ENCODE data around the gene HEY2. TPM values are rescaled to one million over a fixed set of nuclear protein-coding genes. Genes with fewer than 3 reads are reported as not detected.

The HEY2 gene
- total and polyA plus RNA-seq, 10 of the 15 experiments (the other 5 are each of a cell fraction or from before 2014, with no cell fraction given): 0.01 to 0.32 (median 0.08) TPM; not detected in 4

GRCh38 chr6:125810445-125810844 lies 61.0 kb downstream of the HEY2 start:
- Histone ChIP-seq H3K27me3 (replicated peaks in 1 of 2; ENCODE audit: control insufficient read depth in 2 of 2, insufficient read depth in 2 of 2, low read length in 1 of 2) (no peaks in the 10 kb centered on the region), H3K27ac (ENCODE audit: control insufficient read depth, insufficient read depth) (peak overlapping the region; percentile 59), H3K79me2 (ENCODE audit: control insufficient read depth, insufficient read depth, low read length) (peaks cover 75% of the 10 kb centered on the region), H3K9me3 (replicated peaks; ENCODE audit: control insufficient read depth, insufficient read depth, low read length) (no peaks in the 10 kb centered on the region), H3K4me2 (ENCODE audit: control insufficient read depth, insufficient read depth) (0 out of 2 replicates have a peak overlapping the region, but pooled peaks have one; percentile 27), H2AFZ (ENCODE audit: control insufficient read depth, low read depth, low read length) (no peak overlapping the region), H3K4me1 (ENCODE audit: control insufficient read depth, insufficient read depth, low read length) (peaks cover 73% of the 10 kb centered on the region), H3K4me3 (no peak overlapping the region), H3K9ac (ENCODE audit: control insufficient read depth, insufficient read depth, low read length) (no peak overlapping the region), H3K36me3 (ENCODE audit: control insufficient read depth in 2 of 2, insufficient read depth in 2 of 2, low read length in 1 of 2) (no peaks in the 10 kb centered on the region), H4K20me1 (ENCODE audit: control insufficient read depth, insufficient read depth) (no peaks in the 10 kb centered on the region)
- in situ Hi-C loops (cut with MboI): no loop called here
- ChIA-PET CTCF (interaction anchor here (0.9 to 10.3 kb wide), 12 partner anchors 9 to 497 kb away, joined by 3 to 197 read pairs (median 8); partner anchors contain the start of gene NCOA7), POLR2A (interaction anchor here (1.4 to 9.6 kb wide), 6 partner anchors 9 to 29 kb away, joined by 6 to 79 read pairs (median 9); partner anchors contain the start of gene NCOA7), SMC1A (ENCODE audit: uncharacterized antibody, unreplicated experiment) (interaction anchor here (0.7 to 15.7 kb wide), 13 partner anchors 9 to 164 kb away, joined by 3 to 325 read pairs (median 5); partner anchors contain the start of genes HINT3 and NCOA7), RAD21 (ENCODE audit: unreplicated experiment) (interaction anchor here (0.9 to 10.0 kb wide), 10 partner anchors 10 to 146 kb away, joined by 3 to 185 read pairs (median 6); partner anchors contain the start of genes HINT3 and NCOA7)
- no TSS peak for BruUV-seq (replicated peaks)
- TF ChIP-seq TARDBP (IDR thresholded peaks at IDR 0.05; ENCODE audit: borderline replicate concordance): no peak
- TF ChIP-seq RCOR1 (conservative IDR thresholded peaks at IDR 0.05; ENCODE audit: low read depth, low read length): no peak
- WGBS (ENCODE audit: insufficient coverage, insufficient replicate concordance, low lambda C conversion rate, missing lambda C conversion rate): 96% methylated on average over 1 of the region's 1 CpG
- ATAC-seq (peak; percentile 9; the same call in 2 of the 3 replicates), FAIRE-seq (no peak), DNase-seq (ENCODE audit: low read depth, low spot score) (no peak)
- intact Hi-C loops (cut with micrococcal nuclease; ENCODE audit: unreplicated experiment): no loop called here

Other genes starting within 250 kb of the HEY2 start
- 24.5 and 29.8 TPM in 2 replicates for gene NCOA7, start 41.3 kb downstream of the HEY2 start, total RNA-seq (2014; rRNA removed)
- 43.8 and 44.9 TPM in 2 replicates for gene NCOA7, start 41.3 kb downstream of the HEY2 start, total RNA-seq (2014; rRNA removed; fragmentation: Illumina TruSeq; extraction: Trizol)
- 46.1 and 50.3 TPM in 2 replicates for gene NCOA7, start 41.3 kb downstream of the HEY2 start, total RNA-seq (2021)
- 50.0 and 55.5 TPM in 2 replicates for gene NCOA7, start 41.3 kb downstream of the HEY2 start, polyA plus RNA-seq (2011; rRNA removed)
- gene NCOA7, start 41.3 kb downstream of the HEY2 start, polyA plus RNA-seq (2014; fragmentation: Illumina TruSeq; extraction: Trizol): 49.7 and 55.3 TPM in 2 replicates
- 10 to 100 TPM; 18.9 to 28.8 TPM for gene NCOA7, start 41.3 kb downstream of the HEY2 start, polyA plus RNA-seq (2014; fragmentation: Nextera tagmentation; extraction: Ambion mirVana)
- gene NCOA7, start 41.3 kb downstream of the HEY2 start, polyA plus RNA-seq (2014; rRNA removed): 20.1 and 21.4 TPM in 2 replicates
- 10 to 100 TPM; 32.9 to 35.4 TPM for gene NCOA7, start 41.3 kb downstream of the HEY2 start, polyA plus RNA-seq (2016; fragmentation: Nextera tagmentation; extraction: Ambion mirVana)
- 7.7 and 9.2 TPM in 2 replicates for gene HINT3, start 207.1 kb downstream of the HEY2 start, total RNA-seq (2014; rRNA removed)
- 9.1 and 9.3 TPM in 2 replicates for gene HINT3, start 207.1 kb downstream of the HEY2 start, total RNA-seq (2014; rRNA removed; fragmentation: Illumina TruSeq; extraction: Trizol)
- gene HINT3, start 207.1 kb downstream of the HEY2 start, total RNA-seq (2021): 6.6 and 7.0 TPM in 2 replicates
- 3.6 and 5.0 TPM in 2 replicates for gene HINT3, start 207.1 kb downstream of the HEY2 start, polyA plus RNA-seq (2011; rRNA removed)
- 7.1 and 9.3 TPM in 2 replicates for gene HINT3, start 207.1 kb downstream of the HEY2 start, polyA plus RNA-seq (2014; fragmentation: Illumina TruSeq; extraction: Trizol)
- gene HINT3, start 207.1 kb downstream of the HEY2 start, polyA plus RNA-seq (2014; fragmentation: Nextera tagmentation; extraction: Ambion mirVana): 1 to 10 TPM in 1 of 2 experiments, under 1 TPM in 1; 0.72 to 1.4 TPM
- gene HINT3, start 207.1 kb downstream of the HEY2 start, polyA plus RNA-seq (2014; rRNA removed): 4.1 TPM in 2 replicates
- 1 to 10 TPM; 5.2 to 5.7 TPM for gene HINT3, start 207.1 kb downstream of the HEY2 start, polyA plus RNA-seq (2016; fragmentation: Nextera tagmentation; extraction: Ambion mirVana)
- 43.4 and 47.8 TPM in 2 replicates for gene TRMT11, start 236.9 kb downstream of the HEY2 start, total RNA-seq (2014; rRNA removed)
- 44.4 and 47.8 TPM in 2 replicates for gene TRMT11, start 236.9 kb downstream of the HEY2 start, total RNA-seq (2014; rRNA removed; fragmentation: Illumina TruSeq; extraction: Trizol)
- 32.6 and 34.0 TPM in 2 replicates for gene TRMT11, start 236.9 kb downstream of the HEY2 start, total RNA-seq (2021)
- 81.1 and 110 TPM in 2 replicates for gene TRMT11, start 236.9 kb downstream of the HEY2 start, polyA plus RNA-seq (2011; rRNA removed)
- 41.8 and 56.1 TPM in 2 replicates for gene TRMT11, start 236.9 kb downstream of the HEY2 start, polyA plus RNA-seq (2014; fragmentation: Illumina TruSeq; extraction: Trizol)
- 10 to 100 TPM; 56.8 to 72.4 TPM for gene TRMT11, start 236.9 kb downstream of the HEY2 start, polyA plus RNA-seq (2014; fragmentation: Nextera tagmentation; extraction: Ambion mirVana)
- gene TRMT11, start 236.9 kb downstream of the HEY2 start, polyA plus RNA-seq (2014; rRNA removed): 37.6 and 42.5 TPM in 2 replicates
- gene TRMT11, start 236.9 kb downstream of the HEY2 start, polyA plus RNA-seq (2016; fragmentation: Nextera tagmentation; extraction: Ambion mirVana): 10 to 100 TPM; 42.2 to 44.0 TPM